K562 (cell line): ENCODE results near the gene NACC1. TPM values are rescaled to one million over a fixed set of nuclear protein-coding genes. Genes with fewer than 3 reads are reported as not detected.
A peak's percentile ranks its signal among the peaks of the same experiment; 100 is the strongest.

Source experiments
- BACH1 ChIP-seq: fragments of 200-800 bp; sonication (Bioruptor generic); IDR thresholded peaks from 2 replicates; pipeline ENCODE4 v1.6.1; 2016; ENCODE audit warnings: missing genetic modification characterization, missing compliant biosample characterization
- CREM ChIP-seq: IDR thresholded peaks from 2 replicates; pipeline ENCODE4 v1.6.1; 2014; ENCODE audit warnings: antibody characterized with exemption, low read depth
- GTF2A2 ChIP-seq: IDR thresholded peaks from 2 replicates; pipeline ENCODE4 v1.6.1; 2016; ENCODE audit warnings: mild to moderate bottlenecking, missing genetic modification characterization, missing compliant biosample characterization
- HNRNPLL ChIP-seq: fragments of 200-400 bp; formaldehyde crosslinking; IDR thresholded peaks from 2 replicates; pipeline ENCODE4 v1.6.1; 2017; ENCODE audit warnings: low read length, low read depth, mild to moderate bottlenecking; ENCODE audit not compliant: poor library complexity, severe bottlenecking
- ILF3 ChIP-seq: fragments of 450-650 bp; IDR thresholded peaks from 2 replicates; pipeline ENCODE4 v1.6.1; 2018; ENCODE audit warnings: antibody characterized with exemption, mild to moderate bottlenecking, moderate library complexity, borderline replicate concordance
- MYBL2 ChIP-seq, 2 experiments: fragments of 450-650 bp in 1 of 2; sonication (generic) in 1 of 2; formaldehyde crosslinking in 1 of 2; IDR thresholded peaks; 2 replicates each; pipeline versions ENCODE4 v1.6.1 to v1.8.1; 2017 to 2022; ENCODE audit warnings: borderline replicate concordance in 1 of 2, inconsistent platforms in 1 of 2, low read depth in 1 of 2, mild to moderate bottlenecking in 1 of 2, missing genetic modification reagents in 1 of 2, moderate library complexity in 1 of 2
- PHB ChIP-seq: fragments of 250-450 bp; sonication (Bioruptor Pico); IDR thresholded peaks from 2 replicates; pipeline ENCODE4 v1.5.0; 2021
- SIN3B ChIP-seq: fragments of 450-650 bp; IDR thresholded peaks from 2 replicates; pipeline ENCODE4 v1.6.1; 2017; ENCODE audit warnings: low read depth, mild to moderate bottlenecking, moderate library complexity
- SNRNP70 ChIP-seq: fragments of 200-400 bp; formaldehyde crosslinking; optimal IDR thresholded peaks from 2 replicates; pipeline ENCODE3; 2017; ENCODE audit warnings: low read depth, low read length
- SRF ChIP-seq, 2 experiments: fragments of 250-450, 450-650 bp in 1 of 2; sonication (Bioruptor Pico) in 1 of 2; sonication (generic) in 1 of 2; formaldehyde crosslinking; IDR thresholded peaks; 2 replicates each; pipeline versions ENCODE4 v1.5.0 to v1.5.1; 2020 to 2022; ENCODE audit warnings: mild to moderate bottlenecking in 1 of 2, missing genetic modification reagents in 1 of 2
- YBX1 ChIP-seq: fragments of 450-650 bp; IDR thresholded peaks from 2 replicates; pipeline ENCODE4 v1.7.1; 2016; ENCODE audit warnings: mild to moderate bottlenecking
- ZNF146 ChIP-seq: IDR thresholded peaks from one replicate; pipeline ENCODE4 v1.6.1; 2018; ENCODE audit warnings: missing compliant biosample characterization; ENCODE audit not compliant: unreplicated experiment
- ZNF212 ChIP-seq: fragments of 450-650 bp; formaldehyde crosslinking; IDR thresholded peaks from 2 replicates; pipeline ENCODE4 v1.4.0; 2020; ENCODE audit warnings: mild to moderate bottlenecking
- ZNF431 ChIP-seq: sonication (generic); formaldehyde crosslinking; IDR thresholded peaks from 2 replicates; pipeline ENCODE4 v1.8.0; 2022; ENCODE audit warnings: mild to moderate bottlenecking, missing genetic modification reagents
- polyA plus RNA-seq, 8 experiments: library from polyadenylated mRNA; depleted of rRNA in 4 of 8; stranded (reverse) in 5 of 8; unstranded in 3 of 8; fragments of >200 nt; fragmentation: Nextera tagmentation in 2 of 8; fragmentation: Illumina TruSeq in 1 of 8; extraction: Ambion mirVana in 2 of 8; extraction: Trizol in 1 of 8; gene quantifications; 2 replicates each; pipeline versions ENCODE4 v1.2.1 to v1.2.3, GENCODE V29; 2011 to 2014; ENCODE audit warnings: inconsistent platforms in 1 of 8, missing spikeins in 1 of 8
- total RNA-seq, 7 experiments: library from RNA; depleted of rRNA in 6 of 7; stranded (reverse); fragments of >200 nt in 6 of 7; fragmentation: Illumina TruSeq in 2 of 7; extraction: Trizol in 2 of 7; gene quantifications; 2 replicates each; pipeline versions ENCODE4 v1.2.1 to v1.2.3, GENCODE V29; 2011 to 2021; ENCODE audit warnings: low replicate concordance in 1 of 7
- TF ChIP-seq, protein P1 (sequence below): fragments of 250-450 bp; sonication (Bioruptor Pico); IDR thresholded peaks from 2 replicates; pipeline ENCODE4 v1.8.0; 2022; ENCODE audit warnings: inconsistent platforms, mild to moderate bottlenecking, moderate library complexity, borderline replicate concordance
- TF ChIP-seq, protein P2 (sequence below), 3 experiments: fragments of 200-800 bp in 1 of 3; fragments of 250-450 bp in 1 of 3; fragments of 450-650 bp in 1 of 3; sonication (Bioruptor Pico) in 1 of 3; sonication (Bioruptor generic) in 1 of 3; formaldehyde crosslinking in 1 of 3; IDR thresholded peaks; 2 replicates each; pipeline versions ENCODE4 v1.6.1 to v1.8.0; 2016 to 2022; ENCODE audit warnings: mild to moderate bottlenecking in 2 of 3, missing genetic modification characterization in 2 of 3, missing compliant biosample characterization in 1 of 3, moderate library complexity in 1 of 3
- TF ChIP-seq, protein P3 (sequence below): fragments of 250-450 bp; sonication (Bioruptor Pico); IDR thresholded peaks from 2 replicates; pipeline ENCODE4 v1.4.0; 2020; ENCODE audit warnings: mild to moderate bottlenecking, moderate library complexity, borderline replicate concordance
- TF ChIP-seq, protein P4 (sequence below): sonication (generic); formaldehyde crosslinking; IDR thresholded peaks from 2 replicates; pipeline ENCODE4 v1.8.0; 2022; ENCODE audit warnings: mild to moderate bottlenecking, missing genetic modification reagents

Gene NACC1
- total and polyA plus RNA-seq, 9 of the 15 experiments (the other 6 are each of a cell fraction or from before 2014, with no cell fraction given): 0.04 to 96.6 (median 25.8) TPM

DNA sequence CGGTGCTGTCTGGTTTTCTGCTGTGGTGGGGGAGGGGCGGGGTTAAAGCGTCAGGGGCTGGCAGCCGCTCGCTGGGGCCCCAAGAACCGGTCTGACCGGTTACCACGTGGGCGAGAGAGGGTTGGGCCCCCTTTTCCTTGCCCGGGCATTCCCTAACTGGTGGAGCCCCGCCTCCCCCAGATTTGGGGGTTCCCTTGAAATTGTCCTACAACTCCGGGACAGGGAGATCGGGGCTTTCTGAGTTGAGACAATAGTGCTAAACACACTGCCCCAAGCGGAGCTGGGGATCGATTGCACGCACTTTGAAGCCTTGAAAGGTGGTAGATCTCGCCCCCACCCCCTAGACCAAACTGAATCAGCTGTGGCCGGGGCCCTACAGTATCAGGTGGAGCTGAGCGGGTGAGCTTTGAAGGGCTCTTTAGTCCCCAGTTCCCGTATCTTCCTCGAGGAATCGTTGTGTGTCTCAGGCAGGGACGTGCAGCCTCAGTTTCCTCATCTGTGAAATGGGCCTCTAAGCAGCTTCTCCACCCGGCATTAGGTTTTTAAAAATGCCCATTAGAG, 36.9 kb downstream of the NACC1 start (continued):
- TF ChIP-seq, protein P1, sequence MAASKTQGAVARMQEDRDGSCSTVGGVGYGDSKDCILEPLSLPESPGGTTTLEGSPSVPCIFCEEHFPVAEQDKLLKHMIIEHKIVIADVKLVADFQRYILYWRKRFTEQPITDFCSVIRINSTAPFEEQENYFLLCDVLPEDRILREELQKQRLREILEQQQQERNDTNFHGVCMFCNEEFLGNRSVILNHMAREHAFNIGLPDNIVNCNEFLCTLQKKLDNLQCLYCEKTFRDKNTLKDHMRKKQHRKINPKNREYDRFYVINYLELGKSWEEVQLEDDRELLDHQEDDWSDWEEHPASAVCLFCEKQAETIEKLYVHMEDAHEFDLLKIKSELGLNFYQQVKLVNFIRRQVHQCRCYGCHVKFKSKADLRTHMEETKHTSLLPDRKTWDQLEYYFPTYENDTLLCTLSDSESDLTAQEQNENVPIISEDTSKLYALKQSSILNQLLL (CRISPR knock-in tag): no peak
- peak; percentile 82 for TF ChIP-seq SNRNP70
- no peak for TF ChIP-seq ZNF431 (CRISPR knock-in tag)
- no peak for TF ChIP-seq SIN3B
- no peak for TF ChIP-seq ILF3
- TF ChIP-seq ZNF146 (CRISPR knock-in tag): no peak
- TF ChIP-seq, protein P2, sequence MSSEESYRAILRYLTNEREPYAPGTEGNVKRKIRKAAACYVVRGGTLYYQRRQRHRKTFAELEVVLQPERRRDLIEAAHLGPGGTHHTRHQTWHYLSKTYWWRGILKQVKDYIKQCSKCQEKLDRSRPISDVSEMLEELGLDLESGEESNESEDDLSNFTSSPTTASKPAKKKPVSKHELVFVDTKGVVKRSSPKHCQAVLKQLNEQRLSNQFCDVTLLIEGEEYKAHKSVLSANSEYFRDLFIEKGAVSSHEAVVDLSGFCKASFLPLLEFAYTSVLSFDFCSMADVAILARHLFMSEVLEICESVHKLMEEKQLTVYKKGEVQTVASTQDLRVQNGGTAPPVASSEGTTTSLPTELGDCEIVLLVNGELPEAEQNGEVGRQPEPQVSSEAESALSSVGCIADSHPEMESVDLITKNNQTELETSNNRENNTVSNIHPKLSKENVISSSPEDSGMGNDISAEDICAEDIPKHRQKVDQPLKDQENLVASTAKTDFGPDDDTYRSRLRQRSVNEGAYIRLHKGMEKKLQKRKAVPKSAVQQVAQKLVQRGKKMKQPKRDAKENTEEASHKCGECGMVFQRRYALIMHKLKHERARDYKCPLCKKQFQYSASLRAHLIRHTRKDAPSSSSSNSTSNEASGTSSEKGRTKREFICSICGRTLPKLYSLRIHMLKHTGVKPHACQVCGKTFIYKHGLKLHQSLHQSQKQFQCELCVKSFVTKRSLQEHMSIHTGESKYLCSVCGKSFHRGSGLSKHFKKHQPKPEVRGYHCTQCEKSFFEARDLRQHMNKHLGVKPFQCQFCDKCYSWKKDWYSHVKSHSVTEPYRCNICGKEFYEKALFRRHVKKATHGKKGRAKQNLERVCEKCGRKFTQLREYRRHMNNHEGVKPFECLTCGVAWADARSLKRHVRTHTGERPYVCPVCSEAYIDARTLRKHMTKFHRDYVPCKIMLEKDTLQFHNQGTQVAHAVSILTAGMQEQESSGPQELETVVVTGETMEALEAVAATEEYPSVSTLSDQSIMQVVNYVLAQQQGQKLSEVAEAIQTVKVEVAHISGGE (CRISPR knock-in tag; IDR thresholded peaks at IDR 0.05): no peak; a peak in 1 of 6 replicates
- TF ChIP-seq YBX1: no peak
- TF ChIP-seq, protein P3, sequence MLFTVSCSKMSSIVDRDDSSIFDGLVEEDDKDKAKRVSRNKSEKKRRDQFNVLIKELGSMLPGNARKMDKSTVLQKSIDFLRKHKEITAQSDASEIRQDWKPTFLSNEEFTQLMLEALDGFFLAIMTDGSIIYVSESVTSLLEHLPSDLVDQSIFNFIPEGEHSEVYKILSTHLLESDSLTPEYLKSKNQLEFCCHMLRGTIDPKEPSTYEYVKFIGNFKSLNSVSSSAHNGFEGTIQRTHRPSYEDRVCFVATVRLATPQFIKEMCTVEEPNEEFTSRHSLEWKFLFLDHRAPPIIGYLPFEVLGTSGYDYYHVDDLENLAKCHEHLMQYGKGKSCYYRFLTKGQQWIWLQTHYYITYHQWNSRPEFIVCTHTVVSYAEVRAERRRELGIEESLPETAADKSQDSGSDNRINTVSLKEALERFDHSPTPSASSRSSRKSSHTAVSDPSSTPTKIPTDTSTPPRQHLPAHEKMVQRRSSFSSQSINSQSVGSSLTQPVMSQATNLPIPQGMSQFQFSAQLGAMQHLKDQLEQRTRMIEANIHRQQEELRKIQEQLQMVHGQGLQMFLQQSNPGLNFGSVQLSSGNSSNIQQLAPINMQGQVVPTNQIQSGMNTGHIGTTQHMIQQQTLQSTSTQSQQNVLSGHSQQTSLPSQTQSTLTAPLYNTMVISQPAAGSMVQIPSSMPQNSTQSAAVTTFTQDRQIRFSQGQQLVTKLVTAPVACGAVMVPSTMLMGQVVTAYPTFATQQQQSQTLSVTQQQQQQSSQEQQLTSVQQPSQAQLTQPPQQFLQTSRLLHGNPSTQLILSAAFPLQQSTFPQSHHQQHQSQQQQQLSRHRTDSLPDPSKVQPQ: no peak
- TF ChIP-seq GTF2A2 (tag): no peak
- TF ChIP-seq CREM: no peak
- no peak for TF ChIP-seq PHB
- TF ChIP-seq SRF (CRISPR knock-in tag; IDR thresholded peaks at IDR 0.05): no peak
- TF ChIP-seq, protein P4, sequence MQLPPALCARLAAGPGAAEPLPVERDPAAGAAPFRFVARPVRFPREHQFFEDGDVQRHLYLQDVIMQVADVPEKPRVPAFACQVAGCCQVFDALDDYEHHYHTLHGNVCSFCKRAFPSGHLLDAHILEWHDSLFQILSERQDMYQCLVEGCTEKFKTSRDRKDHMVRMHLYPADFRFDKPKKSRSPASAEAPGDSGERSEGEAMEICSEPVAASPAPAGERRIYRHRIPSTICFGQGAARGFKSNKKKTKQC (CRISPR knock-in tag): no peak; the same call in 1 of the 2 replicates
- TF ChIP-seq ZNF212 (CRISPR knock-in tag): no peak
- no peak for TF ChIP-seq BACH1 (tag)
- no peak for TF ChIP-seq HNRNPLL
- no peak for TF ChIP-seq MYBL2 (IDR thresholded peaks at IDR 0.05; ENCODE audit: low read depth)
- no peak for TF ChIP-seq MYBL2 (CRISPR knock-in tag; IDR thresholded peaks at IDR 0.05; ENCODE audit: borderline replicate concordance)
